G401 (cell line): ENCODE data around the gene CRYBG3. TPM values are rescaled to one million over a fixed set of nuclear protein-coding genes. Genes with fewer than 3 reads are reported as not detected.

ENCODE experiments used
- DNase-seq: peaks from one replicate; pipeline ENCODE4 v3.0.0-alpha.2; 2015; ENCODE audit warnings: low spot score
- in situ Hi-C: cut with HindIII; loops from 2 replicates; pipeline ENCODE4 v1.10.0; 2016; ENCODE audit warnings: low sequenced_read_pairs, mixed read lengths
- total RNA-seq: library from RNA; depleted of rRNA; stranded (reverse); fragments of >200 nt; shearing (Covaris generic); gene quantifications from 2 replicates; pipeline ENCODE4 v1.2.3, GENCODE V29; 2014

CRYBG3 gene
- total RNA-seq, 1 experiment from 2014 or later: 0.17 TPM

GRCh38 chr3:97959872-97960271 lies 138.1 kb downstream of the CRYBG3 start:
- DNase-seq: no peak
- in situ Hi-C loops: no loop called here

GRCh38 chr3:97960551-97960950 lies 138.7 kb downstream of the CRYBG3 start:
- DNase-seq: no peak
- in situ Hi-C loops: no loop called here

- in situ Hi-C loops: no loop called here
- DNase-seq: no peak
Observed at GRCh38 chr3:97960993-97961766, 139.4 kb downstream of the CRYBG3 start.

- in situ Hi-C loops: no loop called here
- no peak for DNase-seq
Observed at GRCh38 chr3:97967966-97968365, 146.2 kb downstream of the CRYBG3 start.

GRCh38 chr3:97968376-97968775 lies 146.6 kb downstream of the CRYBG3 start:
- DNase-seq: no peak
- in situ Hi-C loops: no loop called here

GRCh38 chr3:97969541-97969940 lies 147.7 kb downstream of the CRYBG3 start:
- no peak for DNase-seq
- in situ Hi-C loops: no loop called here

- in situ Hi-C loops: no loop called here
- no peak for DNase-seq
Observed at GRCh38 chr3:97970156-97970555, 148.3 kb downstream of the CRYBG3 start.

GRCh38 chr3:97970956-97971620 lies 149.3 kb downstream of the CRYBG3 start:
- in situ Hi-C loops: no loop called here
- DNase-seq: no peak

GRCh38 chr3:97971679-97972567 lies 150.1 kb downstream of the CRYBG3 start, which contains the start of gene RIOX2:
Gene RIOX2, minus strand, starts transcription at chr3:97972431. Its CDS starts 4,838 bp downstream, at chr3:97967593.
- in situ Hi-C loops: no loop called here
- peak; percentile 71 for DNase-seq

GRCh38 chr3:97972976-97973375 lies 151.2 kb downstream of the CRYBG3 start:
- DNase-seq: no peak
- in situ Hi-C loops: no loop called here

GRCh38 chr3:97974996-97975395 lies 153.2 kb downstream of the CRYBG3 start:
- in situ Hi-C loops: no loop called here
- DNase-seq: no peak

- no peak for DNase-seq
- in situ Hi-C loops: no loop called here
Observed at GRCh38 chr3:97975466-97975865, 153.7 kb downstream of the CRYBG3 start.

GRCh38 chr3:97979610-97980009 lies 157.8 kb downstream of the CRYBG3 start:
- DNase-seq: no peak
- in situ Hi-C loops: no loop called here

GRCh38 chr3:97981886-97982285 lies 160.1 kb downstream of the CRYBG3 start:
- DNase-seq: no peak
- in situ Hi-C loops: no loop called here

- in situ Hi-C loops: no loop called here
- no peak for DNase-seq
Observed at GRCh38 chr3:97983933-97984491, 162.2 kb downstream of the CRYBG3 start.

GRCh38 chr3:97987306-97987705 lies 165.5 kb downstream of the CRYBG3 start:
- in situ Hi-C loops: no loop called here

GRCh38 chr3:97988784-97989568 lies 167.2 kb downstream of the CRYBG3 start:
- DNase-seq: no peak
- in situ Hi-C loops: no loop called here

More at GRCh38 chr3:97987306-97987705, 165.5 kb downstream of the CRYBG3 start:
- DNase-seq: no peak

- DNase-seq: no peak
- in situ Hi-C loops: no loop called here
Observed at GRCh38 chr3:97990624-97991292, 168.9 kb downstream of the CRYBG3 start.
